Osteocyte (in vitro differentiated cells): ENCODE data around the gene GRIA1. TPM values are rescaled to one million over a fixed set of nuclear protein-coding genes. Genes with fewer than 3 reads are reported as not detected.

Experiments
- DNase-seq: peaks from one replicate; pipeline ENCODE4 v3.0.0; 2021; ENCODE audit warnings: mixed read lengths; ENCODE audit not compliant: unreplicated experiment; ENCODE audit errors: extremely low spot score
- H3K27ac Mint-ChIP-seq: one replicate; pipeline ENCODE4 v1.8.0; 2021; ENCODE audit warnings: mild to moderate bottlenecking, mixed read lengths; ENCODE audit not compliant: unreplicated experiment
- H3K27me3 Mint-ChIP-seq: one replicate; pipeline ENCODE4 v1.8.0; 2021; ENCODE audit warnings: mixed read lengths; ENCODE audit not compliant: unreplicated experiment
- H3K36me3 Mint-ChIP-seq: one replicate; pipeline ENCODE4 v1.8.0; 2021; ENCODE audit warnings: mixed read lengths; ENCODE audit not compliant: unreplicated experiment
- H3K4me1 Mint-ChIP-seq: one replicate; pipeline ENCODE4 v1.8.0; 2021; ENCODE audit warnings: mixed read lengths; ENCODE audit not compliant: unreplicated experiment
- H3K4me3 Mint-ChIP-seq: one replicate; pipeline ENCODE4 v1.8.0; 2021; ENCODE audit warnings: mild to moderate bottlenecking, moderate library complexity, mixed read lengths; ENCODE audit not compliant: unreplicated experiment
- H3K9me3 Mint-ChIP-seq: one replicate; pipeline ENCODE4 v1.8.0; 2021; ENCODE audit warnings: mixed read lengths; ENCODE audit not compliant: unreplicated experiment
- CTCF ChIP-seq: fragments of 200-600 bp; sonication (generic); IDR thresholded peaks from 2 replicates; pipeline ENCODE4 v1.5.0; 2021; ENCODE audit warnings: antibody characterized with exemption, mild to moderate bottlenecking, moderate library complexity
- total RNA-seq: library from RNA; stranded (reverse); gene quantifications from 2 replicates; pipeline ENCODE4 v1.2.1, GENCODE V29; 2021

Gene GRIA1
- total RNA-seq, 1 donor from 2014 or later, result 48.8 TPM

- H3K4me1 Mint-ChIP-seq, result peaks cover 3% of the 10 kb centered on the region
- no peaks in the 10 kb centered on the region for H3K36me3 Mint-ChIP-seq
- no peak overlapping the region for H3K27ac Mint-ChIP-seq
Observed at GRCh38 chr5:153458268-153458667, 32.2 kb upstream of the GRIA1 start.

GRCh38 chr5:153459051-153459743 is 31.3 kb upstream of the GRIA1 start:
- no peak for DNase-seq
- Mint-ChIP-seq H3K27ac (no peak overlapping the region), H3K27me3 (no peaks in the 10 kb centered on the region), H3K9me3 (no peaks in the 10 kb centered on the region), H3K4me3 (no peak overlapping the region), H3K36me3 (no peaks in the 10 kb centered on the region), H3K4me1 (peaks cover 3% of the 10 kb centered on the region)
- no peak for TF ChIP-seq CTCF

More at GRCh38 chr5:153458268-153458667, 32.2 kb upstream of the GRIA1 start:
- H3K27me3 Mint-ChIP-seq, result no peaks in the 10 kb centered on the region
- TF ChIP-seq CTCF, result no peak
- no peak for DNase-seq
- H3K4me3 Mint-ChIP-seq, result no peak overlapping the region
- H3K9me3 Mint-ChIP-seq, result no peaks in the 10 kb centered on the region

- Mint-ChIP-seq H3K9me3 (no peaks in the 10 kb centered on the region), H3K27ac (no peak overlapping the region), H3K4me3 (no peak overlapping the region), H3K27me3 (no peaks in the 10 kb centered on the region), H3K4me1 (peaks cover 3% of the 10 kb centered on the region), H3K36me3 (no peaks in the 10 kb centered on the region)
- TF ChIP-seq CTCF, result no peak
- no peak for DNase-seq
Observed at GRCh38 chr5:153460421-153460820, 30.0 kb upstream of the GRIA1 start.

DNA sequence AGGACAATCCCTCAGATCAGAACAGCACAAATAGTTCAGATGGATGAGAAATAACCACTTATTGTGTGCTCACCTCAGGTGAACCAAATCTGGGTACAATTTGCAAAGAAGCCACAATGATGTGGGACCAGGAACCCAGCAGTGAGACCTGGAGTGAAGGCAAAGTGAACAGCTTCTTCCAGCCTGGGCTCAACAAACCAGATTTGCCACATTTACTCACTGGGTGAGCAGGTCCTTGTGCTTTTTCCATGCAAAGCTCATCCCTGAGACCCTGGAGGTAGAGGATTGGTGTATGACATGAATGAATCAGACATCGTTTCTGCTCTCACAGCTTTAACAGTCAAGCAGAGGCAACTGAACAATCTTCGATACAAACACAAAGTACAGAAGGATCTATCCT is 29.1 kb upstream of the GRIA1 start:
- no peaks in the 10 kb centered on the region for H3K27me3 Mint-ChIP-seq
- no peak for TF ChIP-seq CTCF
- no peak overlapping the region for H3K4me3 Mint-ChIP-seq
- H3K4me1 Mint-ChIP-seq, result peaks cover 3% of the 10 kb centered on the region
- H3K36me3 Mint-ChIP-seq, result no peaks in the 10 kb centered on the region
- no peak for DNase-seq
- H3K9me3 Mint-ChIP-seq, result no peaks in the 10 kb centered on the region
- H3K27ac Mint-ChIP-seq, result no peak overlapping the region

DNA sequence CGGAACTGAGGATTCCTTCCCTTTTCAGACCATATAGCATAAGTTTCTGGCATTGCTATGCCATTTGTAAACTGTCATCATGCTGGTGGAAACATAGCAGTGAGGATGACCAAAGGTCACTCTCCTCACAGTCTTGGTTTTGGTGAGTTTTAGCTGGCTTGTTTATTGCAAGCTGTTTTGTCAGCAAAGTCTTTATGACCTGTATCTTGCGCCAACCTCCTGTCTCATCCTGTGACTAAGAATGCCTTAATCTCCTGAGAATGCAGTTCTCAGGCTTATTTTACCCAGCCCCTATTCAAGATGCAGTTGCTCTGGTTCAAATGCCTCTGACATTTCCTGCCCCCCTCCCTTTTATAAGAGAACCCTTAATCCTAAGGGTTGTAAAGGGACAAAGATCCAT is 26.7 kb upstream of the GRIA1 start:
- H3K9me3 Mint-ChIP-seq, result no peaks in the 10 kb centered on the region
- DNase-seq, result no peak
- peaks cover 3% of the 10 kb centered on the region for H3K4me1 Mint-ChIP-seq
- no peaks in the 10 kb centered on the region for H3K36me3 Mint-ChIP-seq
- H3K27ac Mint-ChIP-seq, result no peak overlapping the region
- TF ChIP-seq CTCF, result no peak
- H3K27me3 Mint-ChIP-seq, result no peaks in the 10 kb centered on the region
- no peak overlapping the region for H3K4me3 Mint-ChIP-seq
